Measurements from ENCODE around the gene EEPD1.
"Not testable (repeated sequence)": the region's sequence is repeated elsewhere in the genome, so short reads cannot be mapped to it uniquely, and the experiment has no call there.

GRCh38 chr7:36119983-36120646 is 32.9 kb upstream of the EEPD1 start:
- TF ChIP-seq EP300 (IDR thresholded peaks at IDR 0.05); RNF2 (IDR thresholded peaks at IDR 0.05; ENCODE audit: borderline replicate concordance, low read depth); RFX5 (IDR thresholded peaks at IDR 0.05); POLR2AphosphoS2 (conservative IDR thresholded peaks at IDR 0.05; ENCODE audit: low read length); BHLHE40 (IDR thresholded peaks at IDR 0.05; ENCODE audit: low read depth, low read length); CHD2 (IDR thresholded peaks at IDR 0.05; ENCODE audit: low read length, partially characterized antibody): not testable (repeated sequence)
- TF ChIP-seq, protein P1, sequence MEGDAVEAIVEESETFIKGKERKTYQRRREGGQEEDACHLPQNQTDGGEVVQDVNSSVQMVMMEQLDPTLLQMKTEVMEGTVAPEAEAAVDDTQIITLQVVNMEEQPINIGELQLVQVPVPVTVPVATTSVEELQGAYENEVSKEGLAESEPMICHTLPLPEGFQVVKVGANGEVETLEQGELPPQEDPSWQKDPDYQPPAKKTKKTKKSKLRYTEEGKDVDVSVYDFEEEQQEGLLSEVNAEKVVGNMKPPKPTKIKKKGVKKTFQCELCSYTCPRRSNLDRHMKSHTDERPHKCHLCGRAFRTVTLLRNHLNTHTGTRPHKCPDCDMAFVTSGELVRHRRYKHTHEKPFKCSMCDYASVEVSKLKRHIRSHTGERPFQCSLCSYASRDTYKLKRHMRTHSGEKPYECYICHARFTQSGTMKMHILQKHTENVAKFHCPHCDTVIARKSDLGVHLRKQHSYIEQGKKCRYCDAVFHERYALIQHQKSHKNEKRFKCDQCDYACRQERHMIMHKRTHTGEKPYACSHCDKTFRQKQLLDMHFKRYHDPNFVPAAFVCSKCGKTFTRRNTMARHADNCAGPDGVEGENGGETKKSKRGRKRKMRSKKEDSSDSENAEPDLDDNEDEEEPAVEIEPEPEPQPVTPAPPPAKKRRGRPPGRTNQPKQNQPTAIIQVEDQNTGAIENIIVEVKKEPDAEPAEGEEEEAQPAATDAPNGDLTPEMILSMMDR (IDR thresholded peaks at IDR 0.05), result not testable (repeated sequence)
